K562 (cell line): ENCODE measurements around the gene MCEE. TPM values are rescaled to one million over a fixed set of nuclear protein-coding genes. Genes with fewer than 3 reads are reported as not detected.

Experiments
- NFE2 ChIP-seq: IDR thresholded peaks from 2 replicates; pipeline ENCODE4 v1.6.1; 2014; ENCODE audit warnings: antibody characterized with exemption, low read depth
- NR1H2 ChIP-seq: sonication (generic); formaldehyde crosslinking; IDR thresholded peaks from 2 replicates; pipeline ENCODE4 v1.4.0; 2020; ENCODE audit warnings: mild to moderate bottlenecking, missing genetic modification reagents
- PBX2 ChIP-seq, 2 experiments: IDR thresholded peaks in 1 of 2; conservative IDR thresholded peaks in 1 of 2; 2 replicates each; pipeline ENCODE4 v1.6.1; 2016; ENCODE audit warnings: low read depth in 2 of 2, mild to moderate bottlenecking in 1 of 2, missing compliant biosample characterization in 1 of 2, missing genetic modification characterization in 1 of 2, moderate library complexity in 1 of 2
- ZNF146 ChIP-seq: IDR thresholded peaks from one replicate; pipeline ENCODE4 v1.6.1; 2018; ENCODE audit warnings: missing compliant biosample characterization; ENCODE audit not compliant: unreplicated experiment
- polyA plus RNA-seq, 8 experiments: library from polyadenylated mRNA; depleted of rRNA in 4 of 8; stranded (reverse) in 5 of 8; unstranded in 3 of 8; fragments of >200 nt; fragmentation: Nextera tagmentation in 2 of 8; fragmentation: Illumina TruSeq in 1 of 8; extraction: Ambion mirVana in 2 of 8; extraction: Trizol in 1 of 8; gene quantifications; 2 replicates each; pipeline versions ENCODE4 v1.2.1 to v1.2.3, GENCODE V29; 2011 to 2014; ENCODE audit warnings: inconsistent platforms in 1 of 8, missing spikeins in 1 of 8
- total RNA-seq, 7 experiments: library from RNA; depleted of rRNA in 6 of 7; stranded (reverse); fragments of >200 nt in 6 of 7; fragmentation: Illumina TruSeq in 2 of 7; extraction: Trizol in 2 of 7; gene quantifications; 2 replicates each; pipeline versions ENCODE4 v1.2.1 to v1.2.3, GENCODE V29; 2011 to 2021; ENCODE audit warnings: low replicate concordance in 1 of 7
- TF ChIP-seq, protein P1 (sequence below): fragments of 200-600 bp; sonication (generic); IDR thresholded peaks from one replicate; pipeline ENCODE4 v1.6.1; 2012; ENCODE audit warnings: mild to moderate bottlenecking, low read depth, low read length, inconsistent platforms

Gene MCEE
- total and polyA plus RNA-seq, 9 of the 15 experiments (the other 6 are each of a cell fraction or from before 2014, with no cell fraction given): 15.6 to 49.1 (median 24.5) TPM

- TF ChIP-seq, protein P1, sequence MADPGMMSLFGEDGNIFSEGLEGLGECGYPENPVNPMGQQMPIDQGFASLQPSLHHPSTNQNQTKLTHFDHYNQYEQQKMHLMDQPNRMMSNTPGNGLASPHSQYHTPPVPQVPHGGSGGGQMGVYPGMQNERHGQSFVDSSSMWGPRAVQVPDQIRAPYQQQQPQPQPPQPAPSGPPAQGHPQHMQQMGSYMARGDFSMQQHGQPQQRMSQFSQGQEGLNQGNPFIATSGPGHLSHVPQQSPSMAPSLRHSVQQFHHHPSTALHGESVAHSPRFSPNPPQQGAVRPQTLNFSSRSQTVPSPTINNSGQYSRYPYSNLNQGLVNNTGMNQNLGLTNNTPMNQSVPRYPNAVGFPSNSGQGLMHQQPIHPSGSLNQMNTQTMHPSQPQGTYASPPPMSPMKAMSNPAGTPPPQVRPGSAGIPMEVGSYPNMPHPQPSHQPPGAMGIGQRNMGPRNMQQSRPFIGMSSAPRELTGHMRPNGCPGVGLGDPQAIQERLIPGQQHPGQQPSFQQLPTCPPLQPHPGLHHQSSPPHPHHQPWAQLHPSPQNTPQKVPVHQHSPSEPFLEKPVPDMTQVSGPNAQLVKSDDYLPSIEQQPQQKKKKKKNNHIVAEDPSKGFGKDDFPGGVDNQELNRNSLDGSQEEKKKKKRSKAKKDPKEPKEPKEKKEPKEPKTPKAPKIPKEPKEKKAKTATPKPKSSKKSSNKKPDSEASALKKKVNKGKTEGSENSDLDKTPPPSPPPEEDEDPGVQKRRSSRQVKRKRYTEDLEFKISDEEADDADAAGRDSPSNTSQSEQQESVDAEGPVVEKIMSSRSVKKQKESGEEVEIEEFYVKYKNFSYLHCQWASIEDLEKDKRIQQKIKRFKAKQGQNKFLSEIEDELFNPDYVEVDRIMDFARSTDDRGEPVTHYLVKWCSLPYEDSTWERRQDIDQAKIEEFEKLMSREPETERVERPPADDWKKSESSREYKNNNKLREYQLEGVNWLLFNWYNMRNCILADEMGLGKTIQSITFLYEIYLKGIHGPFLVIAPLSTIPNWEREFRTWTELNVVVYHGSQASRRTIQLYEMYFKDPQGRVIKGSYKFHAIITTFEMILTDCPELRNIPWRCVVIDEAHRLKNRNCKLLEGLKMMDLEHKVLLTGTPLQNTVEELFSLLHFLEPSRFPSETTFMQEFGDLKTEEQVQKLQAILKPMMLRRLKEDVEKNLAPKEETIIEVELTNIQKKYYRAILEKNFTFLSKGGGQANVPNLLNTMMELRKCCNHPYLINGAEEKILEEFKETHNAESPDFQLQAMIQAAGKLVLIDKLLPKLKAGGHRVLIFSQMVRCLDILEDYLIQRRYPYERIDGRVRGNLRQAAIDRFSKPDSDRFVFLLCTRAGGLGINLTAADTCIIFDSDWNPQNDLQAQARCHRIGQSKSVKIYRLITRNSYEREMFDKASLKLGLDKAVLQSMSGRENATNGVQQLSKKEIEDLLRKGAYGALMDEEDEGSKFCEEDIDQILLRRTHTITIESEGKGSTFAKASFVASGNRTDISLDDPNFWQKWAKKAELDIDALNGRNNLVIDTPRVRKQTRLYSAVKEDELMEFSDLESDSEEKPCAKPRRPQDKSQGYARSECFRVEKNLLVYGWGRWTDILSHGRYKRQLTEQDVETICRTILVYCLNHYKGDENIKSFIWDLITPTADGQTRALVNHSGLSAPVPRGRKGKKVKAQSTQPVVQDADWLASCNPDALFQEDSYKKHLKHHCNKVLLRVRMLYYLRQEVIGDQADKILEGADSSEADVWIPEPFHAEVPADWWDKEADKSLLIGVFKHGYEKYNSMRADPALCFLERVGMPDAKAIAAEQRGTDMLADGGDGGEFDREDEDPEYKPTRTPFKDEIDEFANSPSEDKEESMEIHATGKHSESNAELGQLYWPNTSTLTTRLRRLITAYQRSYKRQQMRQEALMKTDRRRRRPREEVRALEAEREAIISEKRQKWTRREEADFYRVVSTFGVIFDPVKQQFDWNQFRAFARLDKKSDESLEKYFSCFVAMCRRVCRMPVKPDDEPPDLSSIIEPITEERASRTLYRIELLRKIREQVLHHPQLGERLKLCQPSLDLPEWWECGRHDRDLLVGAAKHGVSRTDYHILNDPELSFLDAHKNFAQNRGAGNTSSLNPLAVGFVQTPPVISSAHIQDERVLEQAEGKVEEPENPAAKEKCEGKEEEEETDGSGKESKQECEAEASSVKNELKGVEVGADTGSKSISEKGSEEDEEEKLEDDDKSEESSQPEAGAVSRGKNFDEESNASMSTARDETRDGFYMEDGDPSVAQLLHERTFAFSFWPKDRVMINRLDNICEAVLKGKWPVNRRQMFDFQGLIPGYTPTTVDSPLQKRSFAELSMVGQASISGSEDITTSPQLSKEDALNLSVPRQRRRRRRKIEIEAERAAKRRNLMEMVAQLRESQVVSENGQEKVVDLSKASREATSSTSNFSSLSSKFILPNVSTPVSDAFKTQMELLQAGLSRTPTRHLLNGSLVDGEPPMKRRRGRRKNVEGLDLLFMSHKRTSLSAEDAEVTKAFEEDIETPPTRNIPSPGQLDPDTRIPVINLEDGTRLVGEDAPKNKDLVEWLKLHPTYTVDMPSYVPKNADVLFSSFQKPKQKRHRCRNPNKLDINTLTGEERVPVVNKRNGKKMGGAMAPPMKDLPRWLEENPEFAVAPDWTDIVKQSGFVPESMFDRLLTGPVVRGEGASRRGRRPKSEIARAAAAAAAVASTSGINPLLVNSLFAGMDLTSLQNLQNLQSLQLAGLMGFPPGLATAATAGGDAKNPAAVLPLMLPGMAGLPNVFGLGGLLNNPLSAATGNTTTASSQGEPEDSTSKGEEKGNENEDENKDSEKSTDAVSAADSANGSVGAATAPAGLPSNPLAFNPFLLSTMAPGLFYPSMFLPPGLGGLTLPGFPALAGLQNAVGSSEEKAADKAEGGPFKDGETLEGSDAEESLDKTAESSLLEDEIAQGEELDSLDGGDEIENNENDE: no peak
- TF ChIP-seq ZNF146 (CRISPR knock-in tag) (no peak), NFE2 (no peak), NR1H2 (CRISPR knock-in tag) (no peak), PBX2 (CRISPR knock-in tag; IDR thresholded peaks at IDR 0.05; ENCODE audit: low read depth) (no peak), PBX2 (tag; conservative IDR thresholded peaks at IDR 0.05; ENCODE audit: low read depth) (0 out of 2 replicates have a peak, but pooled peaks have one; percentile 13)
Measured at GRCh38 chr2:71129114-71129901, 721 bp downstream of the MCEE start (continued).
